Heart right ventricle (tissue), 16 donors: ENCODE data around the gene IFT88. TPM values are rescaled to one million over a fixed set of nuclear protein-coding genes. Genes with fewer than 3 reads are reported as not detected.

Experiments used
- ATAC-seq, 8 donors: fragments of 200-7000 bp; cut with Tn5 transposase; one replicate each; pipeline ENCODE4 v1.9.1; 2020; ENCODE audit warnings: mild to moderate bottlenecking in 8 of 8, moderate library complexity in 8 of 8, moderate number of reproducible peaks in 1 of 8
- DNase-seq, 2 donors: peaks; one replicate each; pipeline ENCODE4 v3.0.0-alpha.2; 2020
- H3K27ac ChIP-seq, 10 donors: fragments of 200-600 bp; sonication (generic) in 2 of 10; one replicate each; pipeline versions ENCODE4 v1.5.0 to v1.8.0; 2020 to 2022; ENCODE audit warnings: mild to moderate bottlenecking in 3 of 10
- H3K27me3 ChIP-seq, 7 donors: fragments of 200-600 bp; one replicate each; pipeline ENCODE4 v1.8.0; 2021 to 2022; ENCODE audit warnings: mild to moderate bottlenecking in 2 of 7
- H3K36me3 ChIP-seq, 9 donors: fragments of 200-600 bp; sonication (generic) in 1 of 9; one replicate each; pipeline versions ENCODE4 v1.5.0 to v1.8.0; 2020 to 2022; ENCODE audit warnings: mild to moderate bottlenecking in 2 of 9
- H3K4me1 ChIP-seq, 9 donors: fragments of 200-600 bp; sonication (generic) in 1 of 9; one replicate each; pipeline versions ENCODE4 v1.5.0 to v1.8.0; 2020 to 2022; ENCODE audit warnings: mild to moderate bottlenecking in 4 of 9
- H3K4me3 ChIP-seq, 10 donors: fragments of 200-600 bp; sonication (generic) in 2 of 10; one replicate each; pipeline versions ENCODE4 v1.5.0 to v1.8.0; 2020 to 2022; ENCODE audit warnings: mild to moderate bottlenecking in 7 of 10, moderate library complexity in 2 of 10
- H3K9me3 ChIP-seq, 11 donors: fragments of 200-600 bp in 10 of 11; sonication (generic) in 2 of 11; one replicate each; pipeline versions ENCODE4 v1.5.0 to v1.8.0; 2013 to 2022; ENCODE audit warnings: mild to moderate bottlenecking in 2 of 11, control low read depth in 1 of 11, moderate library complexity in 1 of 11
- CTCF ChIP-seq, 9 donors: fragments of 200-600 bp; sonication (generic) in 2 of 9; IDR thresholded peaks; one replicate each; pipeline versions ENCODE4 v1.5.0 to v1.8.0; 2021 to 2022; ENCODE audit warnings: antibody characterized with exemption in 9 of 9, mild to moderate bottlenecking in 5 of 9, moderate library complexity in 1 of 9
- WGBS, 2 donors: extraction: QIAGEN DNeasy Blood & Tissue Kit; methylation state at CpG; one replicate each; pipeline ENCODE4 v1.1.7; 2013; ENCODE audit warnings: inconsistent platforms in 1 of 2; 5-methylcytosine and 5-hydroxymethylcytosine counted together
- intact Hi-C, 10 donors: fragments of 100-400 bp; cut with DNase I; formaldehyde crosslinking; loops; one replicate each; pipeline versions ENCODE4 v1.11.1 to v1.14.2; 2022
- polyA plus RNA-seq, 2 donors: library from polyadenylated mRNA; stranded (reverse); fragments of 200-250 nt; gene quantifications; one replicate each; pipeline ENCODE4 v1.2.3, GENCODE V29; 2013
- total RNA-seq, 10 donors: library from RNA; stranded (reverse); fragmentation: NEBNext Ultra II Directional in 3 of 10; extraction: Animal tissue kit (Norgen Biotek cat#: 25700) in 3 of 10; gene quantifications; one replicate each; pipeline versions ENCODE4 v1.2.1 to v1.2.4, GENCODE V29; 2021 to 2023
- donor health status: Arrhythmogenic right ventricular cardiomyopathy.
- donor health status: ischemic (EF 13 %, LVEDD 7.1; RV severe dilation, severe dysfunction).
- donor health status: healthy with polysubstance abuse.
- donor health status: DM: no; HTN: yes; CAD: no.
- donor health status: DM: no; HTN: no; CAD: no.
- donor health status: ischemic (EF 25% LVEDD 6.9; RV normal size, moderate dysfunction).
- donor health status: ischemic (EF 25% LVEDD 5.7; RV mildly dilated, moderate dysfunction).
- donor health status: healthy.
- donor health status: DM: yes; HTN: yes; CAD: no.
- donor health status: Ischemic cardiomyopathy.
- donor health status: ischemic (EF 35%, LVEDD 5.7; RV mildly dilated, moderate dysfunction).
- donor health status: nonischemic (EF 11% LVEDD 7.7; RV severe dilation, severe dysfunction).
- donor health status: DM: yes; HTN: yes; CAD: no.
- donor health status: PGD.
- donor health status: ischemic (EF 29% LVEDD 5.4; RV normal size, mild dysfunction).
- donor health status: nonischemic (EF 23%, LVEDD 6.1; RV moderate dilation, normal function).

Gene IFT88
- total and polyA plus RNA-seq, 12 donors = 5.9 to 13.6 (median 7.3) TPM

DNA sequence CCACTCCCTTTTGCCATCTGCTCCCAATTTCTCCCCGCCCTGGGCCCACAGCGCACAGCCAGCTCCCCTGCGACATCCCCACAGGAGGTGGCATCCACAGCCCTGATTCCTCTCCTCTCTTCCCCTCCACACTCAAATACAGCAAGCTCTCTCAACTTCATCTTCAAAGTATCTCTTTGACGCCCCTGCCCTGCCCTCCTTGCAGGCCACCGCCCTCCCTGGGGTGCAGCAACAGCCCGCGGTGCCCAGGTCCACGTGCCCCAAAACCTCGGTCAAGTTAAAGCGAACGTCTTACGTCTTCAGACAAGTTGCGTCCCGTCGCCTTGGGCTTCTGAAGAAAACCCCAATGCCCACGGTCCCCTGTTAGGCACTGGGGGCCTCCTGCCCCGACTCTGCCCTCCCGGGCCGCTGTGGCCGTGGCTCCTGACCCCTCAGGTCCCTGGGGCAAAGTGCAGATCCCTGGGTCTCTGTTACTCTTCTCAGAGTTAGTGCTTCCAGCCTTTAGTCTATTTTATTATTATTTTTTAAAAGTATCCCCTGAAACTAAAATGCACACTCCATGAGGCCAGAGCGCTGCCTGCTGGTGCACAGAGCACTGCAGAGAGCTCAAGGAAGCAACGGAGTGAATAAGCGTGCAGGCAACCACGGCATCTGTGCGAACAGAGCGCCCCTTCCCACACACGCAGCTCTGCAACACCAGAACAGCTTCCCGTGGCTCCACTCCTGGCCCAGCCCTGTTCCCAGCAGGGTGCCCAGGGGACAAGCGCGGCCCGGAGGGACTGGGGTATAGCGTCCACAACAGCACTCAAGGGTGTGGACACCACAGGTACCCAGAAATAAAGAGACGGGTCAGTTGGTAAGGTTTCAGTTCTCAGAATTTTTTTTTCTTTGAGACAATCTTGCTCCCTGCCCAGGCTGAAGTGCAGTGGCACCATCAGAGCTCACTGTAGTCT lies 163.0 kb downstream of the IFT88 start:
- intact Hi-C loops = no loop called here
- Histone ChIP-seq H3K27me3 (no peaks in the 10 kb centered on the region), H3K4me3 (no peak overlapping the region), H3K4me1 (no peaks in the 10 kb centered on the region), H3K27ac (no peak overlapping the region), H3K36me3 (peaks cover 0 to 17% (median 0%) of the 10 kb centered on the region in 9 donors), H3K9me3 (no peaks in the 10 kb centered on the region)
- no peak for DNase-seq
- WGBS, 2 donors = 96 to 97% methylated on average over 33 of the region's 33 CpGs
- no peak for TF ChIP-seq CTCF (IDR thresholded peaks at IDR 0.05)
- ATAC-seq = no peak

DNA sequence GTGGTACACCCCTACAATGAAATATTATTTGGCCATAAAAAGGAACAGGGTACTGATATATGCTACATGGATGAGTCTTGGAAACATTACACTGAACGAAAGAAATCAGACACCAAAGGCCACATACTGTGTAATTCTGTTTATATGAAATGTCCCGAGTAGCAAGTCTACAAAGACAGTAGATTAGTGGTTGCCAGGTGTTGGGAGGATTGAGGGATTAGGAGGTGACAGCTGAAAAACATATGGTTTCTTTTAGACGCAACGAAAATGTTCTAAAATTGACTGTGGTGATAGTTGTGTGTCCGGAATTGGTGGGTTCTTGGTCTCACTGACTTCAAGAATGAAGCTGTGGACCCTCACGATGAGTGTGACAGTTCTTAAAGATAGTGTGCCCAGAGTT lies 171.7 kb downstream of the IFT88 start:
- peaks cover 0 to 13% (median 0%) of the 10 kb centered on the region in 9 donors for H3K36me3 ChIP-seq
- peaks cover 0 to 8% (median 0%) of the 10 kb centered on the region in 11 donors for H3K9me3 ChIP-seq
- WGBS, 2 donors = 90 to 95% methylated on average over 6 of the region's 6 CpGs
- H3K27me3 ChIP-seq = no peaks in the 10 kb centered on the region
- no peaks in the 10 kb centered on the region for H3K4me1 ChIP-seq
- no peak for TF ChIP-seq CTCF (IDR thresholded peaks at IDR 0.05)
- ATAC-seq (no peak), DNase-seq (no peak)
- intact Hi-C loops = no loop called here
- no peak overlapping the region for H3K27ac ChIP-seq
- no peak overlapping the region for H3K4me3 ChIP-seq

DNA sequence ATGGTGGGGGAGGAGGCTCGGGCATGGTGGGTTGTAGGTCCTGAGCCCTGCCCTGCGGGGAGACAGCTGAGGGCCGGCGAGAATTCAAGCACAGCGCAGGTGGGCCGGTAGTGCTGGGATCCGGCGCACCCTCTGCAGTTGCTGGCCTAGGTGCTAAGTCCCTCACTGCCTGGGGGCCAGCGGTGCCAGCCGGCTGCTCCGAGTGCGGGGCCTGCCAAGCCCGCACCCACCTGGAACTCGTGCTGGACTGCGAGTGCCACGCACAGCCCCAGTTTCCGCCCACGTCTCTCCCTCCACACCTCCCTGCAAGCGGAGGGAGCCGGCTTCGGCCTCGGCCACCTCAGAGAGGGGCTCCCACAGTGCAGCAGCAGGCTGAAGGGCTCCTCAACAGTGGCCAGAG lies 173.1 kb downstream of the IFT88 start:
- Histone ChIP-seq H3K4me3 (no peak overlapping the region), H3K27ac (no peak overlapping the region), H3K36me3 (peaks cover 0 to 13% (median 0%) of the 10 kb centered on the region in 9 donors), H3K9me3 (peaks cover 0 to 15% (median 0%) of the 10 kb centered on the region in 11 donors), H3K27me3 (no peaks in the 10 kb centered on the region), H3K4me1 (no peaks in the 10 kb centered on the region)
- intact Hi-C loops = no loop called here
- no peak for DNase-seq
- ATAC-seq = peak in 1 of 8 donors; percentile 34
- WGBS, 2 donors = 99% methylated on average over 22 of the region's 22 CpGs
- TF ChIP-seq CTCF (IDR thresholded peaks at IDR 0.05) = no peak

Other genes starting within 250 kb of the IFT88 start
- gene CRYL1, start 41.3 kb upstream of the IFT88 start, total RNA-seq = 10 to 100 TPM; 21.3 to 27.3 (median 23.7) TPM
- 10 to 100 TPM; 10.1 to 16.7 TPM for gene CRYL1, start 41.3 kb upstream of the IFT88 start, polyA plus RNA-seq
- gene IL17D, start 136.5 kb downstream of the IFT88 start, total RNA-seq = 1 to 10 TPM in 5 of 10 donors, under 1 TPM in 5; 0.30 to 2.2 (median 1.0) TPM
- under 1 TPM; 0.51 to 0.72 TPM for gene IL17D, start 136.5 kb downstream of the IFT88 start, polyA plus RNA-seq
- gene EEF1AKMT1, start 206.8 kb downstream of the IFT88 start, total RNA-seq = 1 to 10 TPM; 6.1 to 9.9 (median 7.9) TPM
- gene EEF1AKMT1, start 206.8 kb downstream of the IFT88 start, polyA plus RNA-seq = 10 to 100 TPM in 1 of 2 donors, 1 to 10 TPM in 1; 9.1 to 10.2 TPM